Stimulated activated CD4-positive, alpha-beta T cell treated with anti-CD3 and anti-CD28 coated beads, Interleukin-1b, Interleukin-23, amount 100 ng/mL, for 4 hours (primary cell): ENCODE results near the gene MARCO.
"Not testable (repeated sequence)": the region's sequence is repeated elsewhere in the genome, so short reads cannot be mapped to it uniquely, and the experiment has no call there.

Experiments
- DNase-seq, 2 donors: peaks; one replicate each; pipeline ENCODE4 v3.0.0-alpha.2; 2020; ENCODE audit warnings: low read depth in 2 of 2

The MARCO gene

DNA sequence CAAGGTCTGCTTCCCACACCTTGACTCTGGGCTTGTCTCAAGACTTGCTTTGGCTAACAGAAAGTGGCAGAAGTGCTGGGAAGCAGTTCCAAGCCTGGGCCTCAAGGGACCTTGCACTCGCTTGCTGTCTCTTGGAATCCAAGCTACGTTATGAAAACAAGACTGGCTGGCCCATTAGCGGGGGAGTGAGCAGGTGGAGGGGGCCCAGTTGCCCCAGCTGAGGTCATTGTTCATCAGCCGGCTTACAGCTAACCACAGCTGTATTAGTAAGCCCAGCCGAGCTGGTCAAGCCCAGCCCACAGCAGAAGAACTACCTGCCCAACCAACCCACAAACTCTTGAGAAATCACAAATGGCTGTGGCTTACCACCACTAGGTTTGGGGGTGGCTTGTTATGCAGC lies 63.1 kb downstream of the MARCO start:
- DNase-seq: no peak

DNA sequence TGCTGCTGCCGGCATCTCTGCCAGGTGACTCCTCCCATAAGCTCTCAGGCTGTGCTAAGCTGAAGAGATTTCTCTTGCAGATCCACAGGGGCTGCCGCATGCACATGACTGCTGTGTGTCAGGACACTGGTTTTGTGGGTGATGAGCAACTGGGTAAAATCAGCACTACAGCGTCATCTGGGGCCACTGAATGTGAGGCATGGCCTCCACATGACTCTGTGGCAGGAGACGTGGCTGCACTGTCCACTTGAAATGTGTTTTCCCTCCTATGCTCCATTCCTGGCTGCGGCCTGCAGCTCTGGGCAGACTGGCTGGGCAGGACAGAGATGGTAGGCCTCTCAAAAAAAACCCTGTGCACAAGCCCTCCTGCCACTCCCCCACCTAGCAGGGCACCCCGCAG lies 63.6 kb downstream of the MARCO start:
- DNase-seq: no peak

DNA sequence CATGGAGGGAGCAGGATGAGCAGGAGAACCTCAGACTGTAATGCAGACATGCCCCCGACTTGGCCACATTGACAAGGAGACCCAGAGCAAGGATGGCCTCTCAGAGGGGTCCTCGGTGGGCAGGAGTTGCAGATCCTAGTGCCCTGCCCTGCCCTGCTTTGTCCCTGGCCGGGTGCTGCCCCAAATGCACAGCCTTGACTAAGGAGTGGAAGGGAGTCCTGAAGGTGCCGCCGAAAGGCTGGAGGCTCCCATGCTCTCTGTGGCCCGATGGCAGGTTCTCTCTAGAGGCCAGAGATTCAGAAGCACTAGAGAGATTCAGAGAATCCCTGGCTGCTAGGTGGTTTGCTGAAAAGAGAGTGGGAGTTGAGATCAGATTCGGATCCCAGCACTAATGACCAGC lies 64.4 kb downstream of the MARCO start:
- DNase-seq: no peak

DNA sequence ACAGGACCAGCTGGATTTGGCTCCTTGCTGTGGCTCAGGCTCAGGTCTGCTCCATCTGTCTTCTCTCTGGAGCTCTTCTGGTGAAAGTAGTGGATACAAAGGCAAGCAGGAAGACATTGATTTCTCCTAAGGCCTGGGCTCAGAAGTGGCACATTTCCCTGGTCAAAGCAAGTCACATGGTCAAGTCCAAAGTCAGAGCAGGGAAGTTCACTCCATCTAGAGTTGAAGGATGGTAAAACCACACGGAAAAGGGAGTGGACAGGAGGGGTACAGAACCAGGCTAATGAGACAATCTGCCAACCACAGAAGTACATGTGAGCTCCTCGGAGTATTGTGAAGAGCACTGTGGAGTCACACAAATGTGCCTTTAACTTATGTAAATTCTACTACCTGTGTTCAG lies 66.1 kb downstream of the MARCO start:
- DNase-seq: no peak

DNA sequence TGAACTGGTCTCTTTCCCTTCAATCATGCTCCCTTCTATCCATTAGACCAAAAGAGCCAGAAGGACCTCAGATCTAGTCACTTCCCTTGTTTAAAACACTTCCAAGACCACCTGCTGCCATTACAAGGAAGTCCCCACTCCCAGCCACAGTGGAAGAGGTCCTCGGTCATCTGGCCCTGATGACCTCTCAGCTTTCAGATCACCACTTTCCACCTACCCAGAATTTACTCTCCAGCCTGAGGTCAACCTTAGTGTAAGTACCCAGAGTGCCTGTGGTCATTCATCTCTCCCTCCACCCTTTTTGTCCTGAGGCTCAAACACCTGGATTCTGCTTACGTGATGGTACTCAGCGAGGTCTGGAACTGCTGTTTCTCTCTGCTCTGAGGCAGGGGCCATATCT lies 67.1 kb downstream of the MARCO start:
- no peak for DNase-seq

DNA sequence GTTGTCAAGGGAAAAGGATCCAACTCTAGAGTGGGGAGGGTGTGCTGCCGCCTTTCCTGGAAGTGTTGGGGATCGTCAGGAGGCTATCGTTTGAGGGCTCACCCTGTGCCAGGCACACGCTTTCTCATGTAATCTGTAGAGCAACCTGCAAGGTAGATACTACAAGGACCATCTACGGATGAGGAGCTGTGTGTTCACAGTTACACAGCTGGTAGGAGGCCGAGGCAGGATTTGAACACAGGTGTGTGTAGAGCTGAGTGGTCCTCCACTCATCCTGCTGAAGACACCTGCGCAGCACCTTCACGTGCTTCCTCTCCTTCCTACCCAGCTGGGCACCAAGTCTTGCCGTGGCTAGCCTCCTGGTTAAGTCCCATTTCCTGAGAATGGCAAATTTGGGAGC lies 68.3 kb downstream of the MARCO start:
- no peak for DNase-seq

DNA sequence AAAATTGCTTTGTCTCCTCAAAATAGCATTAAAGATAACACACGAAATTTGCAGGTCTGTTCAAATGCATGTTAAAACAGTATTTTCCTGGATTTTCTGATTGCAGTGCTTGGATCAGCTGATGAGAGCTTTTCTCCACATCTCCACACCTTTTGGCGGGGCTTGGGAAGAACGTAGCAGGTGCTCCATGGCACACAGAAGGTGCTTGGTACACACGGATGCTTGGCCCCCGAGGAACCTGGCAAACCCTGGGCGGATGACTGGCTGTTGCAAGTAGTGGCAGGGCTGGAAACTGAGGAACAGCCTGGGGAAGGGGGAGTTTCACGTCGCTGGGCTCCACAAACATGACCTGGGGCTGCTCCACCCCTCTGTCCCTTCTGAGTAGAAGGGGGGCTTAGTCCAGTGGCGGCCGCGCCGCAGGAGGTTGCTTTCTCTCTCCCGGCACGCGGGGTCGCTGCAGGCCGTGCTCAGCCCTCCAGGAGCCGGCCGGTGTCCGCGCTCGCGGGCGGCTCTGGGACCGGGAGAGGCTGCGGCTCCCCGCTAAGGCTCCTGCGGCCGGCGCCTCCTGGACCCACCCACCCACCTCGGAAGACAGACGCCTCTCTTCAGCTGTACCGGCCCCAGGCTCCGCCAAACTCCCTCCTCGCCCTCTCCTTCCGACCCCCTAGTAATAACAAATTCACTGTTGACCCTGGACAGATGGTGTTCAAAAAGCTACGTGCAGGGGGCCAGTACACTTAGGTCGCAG lies 69.3 kb downstream of the MARCO start:
- no peak for DNase-seq

DNA sequence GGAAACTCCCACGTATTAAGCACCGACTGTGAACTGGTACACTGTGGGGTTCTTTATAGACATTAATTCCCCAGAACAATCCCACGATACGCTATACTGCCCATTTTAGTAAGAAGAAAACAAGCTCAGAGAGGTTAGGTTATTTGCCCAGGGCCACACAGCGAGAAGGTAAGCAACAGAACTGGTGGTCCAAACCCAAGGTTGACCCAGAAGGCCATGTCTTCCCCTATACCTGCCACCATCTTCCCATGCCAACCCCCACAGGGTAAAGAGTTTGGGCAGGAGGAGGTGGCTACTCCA lies 69.9 kb downstream of the MARCO start:
- DNase-seq: no peak

DNA sequence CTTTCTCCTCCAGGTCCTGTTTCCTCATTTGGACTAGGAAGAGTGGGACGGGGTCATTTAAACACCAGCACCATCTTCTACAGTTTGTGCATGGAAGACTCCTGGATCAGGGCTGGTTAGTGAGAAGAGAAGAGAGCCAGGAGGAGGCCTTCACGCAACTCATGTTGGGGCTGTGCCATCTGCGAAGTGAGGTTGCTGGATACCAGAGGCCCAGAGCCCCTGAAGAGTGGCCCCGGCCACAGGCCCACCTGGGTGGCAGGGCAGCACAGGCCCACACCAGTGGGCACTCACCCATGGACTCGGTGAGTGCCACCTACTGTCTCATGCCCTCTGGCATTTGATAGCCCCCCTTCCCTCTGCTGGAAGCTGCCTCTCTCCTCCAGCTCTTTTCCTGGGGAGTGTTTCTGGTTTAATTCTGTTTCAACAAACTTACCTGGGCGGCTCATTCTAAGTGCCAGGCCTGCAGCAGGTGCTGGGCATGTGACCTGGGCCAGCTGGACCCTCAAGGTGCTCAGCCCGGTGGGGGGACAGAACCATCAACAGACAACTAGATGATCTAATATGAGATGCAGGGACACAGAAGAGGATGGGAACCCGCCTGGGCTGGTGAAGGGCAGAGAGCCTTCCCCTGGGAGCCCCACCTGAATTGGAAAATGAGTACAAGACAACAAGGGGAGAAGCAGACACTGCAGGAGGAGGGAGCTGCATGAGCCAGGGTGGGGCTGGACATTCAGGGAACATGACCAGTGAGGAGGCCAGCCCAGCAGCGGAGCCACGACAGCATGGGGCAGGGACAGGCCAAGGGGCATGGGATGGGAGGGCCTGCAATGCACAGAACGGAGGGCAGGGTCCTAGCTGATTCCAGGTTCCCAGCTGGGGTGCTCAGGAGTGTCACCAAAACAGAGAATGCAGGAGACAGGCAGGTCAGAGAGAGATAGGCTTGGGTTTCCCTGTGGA lies 70.6 kb downstream of the MARCO start:
- DNase-seq: no peak

DNA sequence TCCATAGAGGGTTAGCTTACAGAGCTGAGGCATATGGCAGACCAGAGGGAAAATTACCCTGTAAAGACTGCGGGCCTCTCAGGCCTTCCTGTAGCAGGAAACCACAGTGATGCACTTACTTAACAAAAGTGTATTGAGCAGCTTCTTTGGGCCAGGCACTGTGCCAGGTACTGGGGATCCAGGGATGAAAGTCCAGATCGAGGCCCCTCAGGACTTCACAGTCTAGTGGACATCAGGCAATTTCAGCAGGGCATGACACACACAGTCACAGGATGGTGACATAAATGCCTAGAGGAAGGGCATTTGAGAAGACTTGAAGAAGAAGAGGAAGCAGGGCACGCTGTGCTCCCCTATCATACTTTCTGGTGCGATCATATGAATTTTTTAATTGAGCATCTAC lies 71.7 kb downstream of the MARCO start:
- DNase-seq: no peak

DNA sequence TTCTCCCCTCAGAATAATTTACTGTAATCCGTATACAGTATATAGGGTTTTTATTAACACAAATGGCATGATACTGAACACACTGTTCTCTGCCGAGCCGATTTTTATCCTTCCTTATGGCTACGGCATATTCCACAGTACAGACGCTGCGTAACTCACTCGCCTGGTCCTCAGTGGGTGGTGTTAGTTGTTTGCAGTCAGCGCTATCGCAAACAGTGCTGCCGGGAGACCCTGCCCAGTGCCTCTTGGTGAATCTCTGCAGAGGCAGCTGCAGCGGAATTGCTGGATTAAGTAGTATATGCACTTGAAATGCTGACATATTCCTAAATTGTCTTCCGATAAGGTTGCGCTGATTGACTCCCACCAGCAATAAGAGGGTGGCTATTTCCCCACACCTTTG lies 73.9 kb downstream of the MARCO start:
- no peak for DNase-seq

DNA sequence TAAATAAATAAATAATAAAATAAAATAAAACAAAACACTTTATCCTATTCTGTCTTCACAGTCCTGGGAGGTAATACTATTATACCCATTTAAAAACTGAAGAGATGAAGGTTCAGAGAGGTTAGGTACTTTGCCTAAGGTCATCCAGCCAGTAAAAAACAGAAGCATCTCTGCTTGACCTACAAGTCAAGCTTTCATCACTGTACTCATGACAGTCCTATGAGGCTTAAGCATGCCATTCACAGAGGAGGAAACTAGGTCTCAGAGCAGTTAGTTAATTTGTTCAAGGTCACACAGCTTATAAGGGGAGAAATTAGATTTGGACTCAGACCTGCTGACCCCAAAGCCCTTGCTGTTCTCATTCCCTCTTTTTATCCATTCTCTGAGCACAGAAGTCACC lies 77.5 kb downstream of the MARCO start:
- DNase-seq: no peak

DNA sequence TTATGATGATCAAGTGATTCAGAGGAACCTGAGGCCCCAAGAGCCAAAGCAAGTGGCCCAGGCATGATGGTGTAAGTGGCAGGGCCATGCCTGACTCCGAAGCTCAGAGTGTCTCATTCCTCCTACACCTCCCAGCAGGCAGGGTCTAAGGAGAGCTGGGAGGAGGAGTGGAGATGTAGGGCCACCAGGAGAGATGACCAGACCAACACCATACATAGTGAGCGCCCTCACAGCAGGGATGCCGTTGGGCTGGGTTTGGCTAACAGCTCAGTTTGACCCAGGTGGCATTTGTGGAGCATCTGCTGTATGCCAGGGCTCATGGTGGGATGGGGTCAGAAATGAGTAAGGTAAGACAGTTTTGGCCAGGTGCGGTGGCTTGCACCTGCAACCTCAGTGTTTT lies 80.7 kb downstream of the MARCO start:
- no peak for DNase-seq

DNA sequence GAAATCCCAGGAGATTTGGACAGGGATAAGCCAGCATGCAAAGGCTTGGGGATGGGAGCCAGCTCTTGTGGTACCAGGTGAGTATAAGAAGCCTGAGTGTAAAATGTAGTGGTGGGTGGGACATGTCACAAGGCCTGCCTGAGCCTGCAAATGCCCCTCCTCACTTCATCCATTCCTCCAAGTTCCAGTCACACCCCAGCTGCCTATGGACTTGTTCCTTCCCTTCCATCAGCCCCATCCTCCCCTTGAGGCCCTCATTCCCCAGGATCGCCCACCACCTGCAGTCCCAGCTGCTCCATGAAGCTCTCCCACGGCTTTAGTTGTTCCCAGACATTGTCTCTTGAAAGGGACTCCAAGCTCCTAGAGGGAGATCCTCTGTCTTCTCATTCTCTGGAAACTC lies 81.5 kb downstream of the MARCO start:
- DNase-seq: no peak

DNA sequence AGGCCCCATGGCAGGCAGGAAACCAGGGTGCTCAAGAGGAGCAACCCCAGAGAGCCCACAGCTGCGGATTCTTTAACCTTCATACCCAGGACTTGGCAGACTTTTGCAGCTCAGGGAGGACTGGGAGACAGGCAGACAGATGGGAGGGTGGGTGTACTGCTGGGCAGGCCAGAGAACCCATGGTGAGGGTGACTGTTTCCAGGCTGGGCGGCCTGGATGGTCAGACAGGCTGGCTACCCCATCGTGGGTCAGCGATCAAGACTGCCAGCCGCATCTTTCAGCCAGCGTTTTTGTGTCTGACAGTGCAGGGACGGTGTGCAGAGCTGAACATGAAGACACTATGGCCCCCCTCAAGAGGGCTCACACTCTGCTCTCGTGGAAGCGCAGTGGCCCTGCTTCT lies 82.2 kb downstream of the MARCO start:
- no peak for DNase-seq

DNA sequence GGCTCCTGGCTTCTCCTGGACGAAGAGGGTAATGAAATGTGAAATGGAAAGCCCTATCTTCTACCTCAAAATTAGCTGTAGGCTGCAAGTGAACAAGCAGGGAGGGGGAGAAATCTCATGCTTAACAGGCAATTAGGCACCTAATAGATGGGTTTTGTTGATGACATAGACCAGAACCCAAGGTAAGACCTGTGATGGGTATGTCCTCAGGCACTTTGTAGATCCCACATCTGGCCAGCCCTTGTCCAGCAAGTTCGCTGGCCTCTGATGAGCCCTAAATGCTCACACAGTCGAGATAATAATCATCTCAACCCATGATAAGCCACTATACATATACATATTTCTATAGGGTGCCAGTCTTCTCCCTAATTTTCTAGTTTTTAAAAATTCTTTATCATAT lies 82.6 kb downstream of the MARCO start:
- no peak for DNase-seq

DNA sequence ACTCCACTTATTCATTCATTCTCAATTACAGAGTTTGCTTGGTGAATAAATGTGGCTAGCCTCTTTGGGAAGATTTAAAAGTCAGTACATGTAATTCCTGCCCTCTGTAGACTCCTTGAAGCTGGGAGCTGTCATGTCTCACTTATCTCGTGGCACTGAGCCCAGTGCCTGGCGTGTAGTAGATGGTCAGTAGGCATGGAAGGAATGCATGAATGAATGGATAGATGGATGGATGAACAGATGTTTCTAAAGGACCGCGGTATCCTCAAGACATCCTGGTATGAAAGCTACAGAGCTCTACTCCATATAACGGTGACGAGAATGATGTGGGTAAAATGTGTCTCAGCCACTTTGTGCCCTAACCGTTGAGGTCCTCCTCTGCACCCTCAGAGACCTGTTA lies 83.0 kb downstream of the MARCO start:
- no peak for DNase-seq

DNA sequence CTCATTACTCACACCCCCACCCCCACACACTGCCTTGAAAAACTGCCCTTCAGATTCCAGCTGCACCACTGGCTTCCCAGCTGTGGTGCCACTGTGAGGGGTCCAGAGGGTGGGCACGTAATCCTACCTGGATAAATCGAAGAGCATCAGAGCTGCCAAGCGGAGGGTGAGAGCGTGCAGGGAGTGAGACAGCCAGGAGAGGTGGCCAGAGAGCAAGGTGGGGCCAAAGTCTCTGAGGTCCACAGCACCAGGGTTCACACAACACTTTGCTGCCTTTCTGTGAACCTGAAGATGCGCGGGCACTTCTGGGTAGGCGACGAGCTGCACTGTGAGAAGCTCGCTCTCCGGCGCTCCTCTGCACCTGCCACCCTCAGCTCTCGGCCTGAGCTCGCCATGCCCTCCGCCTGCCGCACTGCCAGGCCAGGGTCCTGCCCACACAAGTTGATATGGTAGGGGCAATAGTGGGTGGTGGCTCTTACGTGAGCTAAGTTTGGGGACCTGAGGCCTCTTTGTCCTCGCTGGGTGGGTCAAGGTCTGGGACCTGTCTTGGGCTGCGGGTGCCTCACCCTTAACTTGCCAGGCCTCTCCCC lies 83.9 kb downstream of the MARCO start:
- DNase-seq: no peak

DNA sequence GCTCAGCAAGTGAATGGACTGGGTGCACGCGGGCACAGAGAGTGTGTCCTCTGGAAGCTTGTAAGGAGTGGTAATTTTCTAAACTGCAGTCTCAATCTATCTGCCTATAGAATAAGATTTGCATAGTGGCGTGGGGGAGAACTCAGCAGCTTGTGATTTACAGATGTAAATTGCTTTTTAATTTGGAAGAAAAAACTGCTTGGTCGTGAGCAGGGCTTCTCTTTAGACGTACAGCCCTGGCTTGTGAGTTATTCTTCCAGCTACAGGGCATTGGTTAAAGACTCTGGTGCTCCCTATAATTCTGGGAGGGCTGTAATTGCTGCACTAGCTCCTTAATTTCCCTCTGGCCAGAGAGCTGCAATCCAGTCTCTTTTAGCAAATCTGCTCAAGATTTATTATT lies 84.9 kb downstream of the MARCO start:
- DNase-seq: no peak

DNA sequence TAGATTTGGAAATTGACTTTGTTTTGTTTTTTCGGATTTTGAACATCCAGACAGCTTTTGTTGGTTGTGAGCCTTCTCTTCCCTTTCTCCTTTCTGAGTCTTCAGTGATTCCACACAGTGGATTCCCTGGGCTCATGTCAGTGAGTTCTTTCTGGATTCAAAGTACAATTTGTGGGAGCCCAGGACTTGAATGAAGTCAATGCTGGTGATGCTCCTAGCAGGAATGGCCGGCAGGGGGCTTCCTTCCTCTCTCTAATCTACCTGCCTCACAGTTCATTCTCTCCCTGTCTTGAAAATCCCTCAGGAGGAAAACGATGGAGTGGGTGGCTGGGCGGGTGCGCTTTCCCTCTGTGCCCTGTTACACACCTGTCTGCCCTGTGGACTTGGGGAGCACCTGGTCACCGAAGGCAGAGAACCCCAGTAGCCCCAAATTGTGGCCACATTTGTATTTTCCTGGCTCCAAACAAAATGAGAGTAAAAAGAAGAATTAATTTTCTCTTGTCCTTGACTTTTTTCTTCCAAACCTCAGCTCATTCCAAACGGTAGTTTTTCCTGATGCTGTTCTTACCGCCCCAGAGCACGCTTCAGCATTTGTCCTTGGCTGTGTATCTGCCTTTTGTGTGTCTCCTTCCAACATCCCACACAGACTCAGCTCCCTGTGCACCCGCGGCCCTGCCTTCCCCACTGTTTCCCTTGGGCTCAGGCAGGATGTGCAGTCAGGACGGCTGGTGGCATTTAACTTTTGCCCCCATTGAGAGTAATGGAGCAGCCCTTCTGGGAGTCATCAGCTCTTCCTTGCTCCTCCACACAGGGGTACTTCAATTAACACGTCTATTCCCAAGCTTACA lies 86.6 kb downstream of the MARCO start:
- no peak for DNase-seq

DNA sequence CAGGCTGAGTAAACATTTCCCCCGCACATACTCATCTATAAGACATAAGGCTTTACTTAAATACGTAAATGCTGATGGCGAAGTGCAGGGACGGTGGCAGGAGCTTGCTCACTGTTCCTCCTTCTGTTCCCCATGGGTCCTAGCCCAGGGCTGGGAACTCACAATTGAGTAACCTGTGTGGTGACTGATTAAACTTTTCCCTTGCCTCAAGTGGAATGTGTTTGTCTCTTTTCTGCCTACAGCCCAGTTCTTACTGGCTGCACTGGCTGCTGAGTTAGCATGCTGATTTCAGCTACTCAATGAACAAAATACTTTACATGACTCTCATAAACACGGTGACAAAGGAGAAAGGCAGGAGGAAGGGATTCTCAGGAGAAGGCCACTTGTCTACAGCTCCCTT lies 87.3 kb downstream of the MARCO start:
- DNase-seq: no peak

DNA sequence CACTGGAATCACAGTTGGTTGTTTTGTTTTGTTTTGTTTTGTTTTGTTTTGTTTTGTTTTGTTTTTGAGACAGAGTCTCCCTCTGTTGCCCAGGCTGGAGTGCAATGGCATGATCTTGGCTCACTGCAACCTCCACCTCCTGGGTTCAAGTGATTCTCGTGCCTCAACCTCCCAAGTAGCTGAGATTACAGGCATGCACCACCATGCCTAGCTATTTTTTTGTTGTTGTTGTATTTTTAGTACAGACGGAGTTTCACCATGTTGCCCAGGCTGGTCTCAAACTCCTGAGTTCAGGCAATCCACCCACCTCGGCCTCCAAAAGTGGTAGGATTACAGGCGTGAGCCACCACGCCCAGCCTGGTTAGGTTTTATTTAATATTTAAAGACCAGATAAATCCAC lies 95.9 kb downstream of the MARCO start:
- not testable (repeated sequence) for DNase-seq
